K562 (cell line): ENCODE measurements around the gene RASGRP1. TPM values are rescaled to one million over a fixed set of nuclear protein-coding genes. Genes with fewer than 3 reads are reported as not detected.
A peak's percentile ranks its signal among the peaks of the same experiment; 100 is the strongest.

ENCODE experiments used
- ATAC-seq: fragments of 200-7000 bp; cut with Tn5 transposase; 3 replicates; pipeline ENCODE4 v1.9.1; 2020; ENCODE audit warnings: moderate library complexity
- BruUV-seq: library from RNA; stranded (reverse); fragments of 400-500 nt; replicated peaks from 2 replicates; lab custom pipeline; 2021; lab: Mats Ljungman, UMichigan
- CTCF ChIA-PET: fragments of 300-600 bp; formaldehyde crosslinking; extraction: SDS; loops from one replicate; lab custom pipeline; 2021; ENCODE audit warnings: low intra/inter-chr PET ratio; lab: Yijun Ruan, JAX
- POLR2A ChIA-PET: fragments of 300-600, 350-650 bp; sonication (Branson Sonifier 250); formaldehyde crosslinking; extraction: SDS; loops from one replicate; lab custom pipeline; 2021; ENCODE audit warnings: antibody characterized with exemption, inconsistent platforms; lab: Yijun Ruan, JAX
- DNase-seq, 4 experiments: peaks; one replicate each; pipeline versions ENCODE4 v3.0.0 to v3.0.0-alpha.2; 2011 to 2018; ENCODE audit warnings: low spot score in 3 of 4, mixed read lengths in 3 of 4; ENCODE audit errors: extremely low read depth in 1 of 4
- FAIRE-seq: peaks from 2 replicates; lab custom pipeline; 2011; peaks lifted over from hg19 to GRCh38; lab: Jason Lieb, UNC
- H2AFZ ChIP-seq: 2 replicates; pipeline ENCODE4 v1.6.0; 2011; ENCODE audit warnings: low read depth, low read length, control low read depth, inconsistent platforms
- H3K27ac ChIP-seq: fragments of 200-600 bp; 3 replicates; pipeline ENCODE4 v1.8.0; 2011; ENCODE audit warnings: low read depth, mild to moderate bottlenecking, control low read depth, inconsistent platforms, low read length, moderate library complexity, mixed read lengths; ENCODE audit errors: extremely low read depth
- H3K27me3 ChIP-seq, 2 experiments: fragments of 300-600 bp in 1 of 2; 2 replicates in 1 of 2; 3 replicates in 1 of 2; pipeline versions ENCODE4 v1.6.0 to v1.8.0; 2011; ENCODE audit warnings: inconsistent platforms in 2 of 2, low read length in 2 of 2, mild to moderate bottlenecking in 1 of 2, mixed read lengths in 1 of 2, moderate library complexity in 1 of 2; ENCODE audit not compliant: control insufficient read depth in 2 of 2, insufficient read depth in 2 of 2
- H3K36me3 ChIP-seq: fragments of 300-600 bp; 3 replicates; pipeline ENCODE4 v1.8.0; 2011; ENCODE audit warnings: mild to moderate bottlenecking, low read length, inconsistent platforms; ENCODE audit not compliant: control insufficient read depth, insufficient read depth
- H3K4me1 ChIP-seq, 2 experiments: fragments of 200-600 bp in 1 of 2; replicated peaks in 1 of 2; 2 replicates in 1 of 2; 3 replicates in 1 of 2; pipeline versions ENCODE4 v1.5.1 to v1.8.0; 2011; ENCODE audit warnings: inconsistent platforms in 2 of 2, low read length in 2 of 2, mild to moderate bottlenecking in 1 of 2, mixed read lengths in 1 of 2, moderate library complexity in 1 of 2; ENCODE audit not compliant: control insufficient read depth in 2 of 2, insufficient read depth in 2 of 2
- H3K4me2 ChIP-seq: 2 replicates; pipeline ENCODE4 v1.6.1; 2011; ENCODE audit warnings: low read length, control low read depth, inconsistent platforms, mixed read lengths; ENCODE audit not compliant: insufficient read depth
- H3K4me3 ChIP-seq: fragments of 200-600 bp; sonication (generic), shearing (Covaris generic); 2 replicates; pipeline ENCODE4 v1.5.1; 2016; ENCODE audit warnings: control low read depth, inconsistent platforms
- H3K79me2 ChIP-seq: fragments of 200-600 bp; 3 replicates; pipeline ENCODE4 v1.8.0; 2011; ENCODE audit warnings: low read length, inconsistent platforms; ENCODE audit not compliant: control insufficient read depth, insufficient read depth
- H3K9ac ChIP-seq, 2 experiments: 2 replicates each; pipeline versions ENCODE4 v1.6.0 to v1.6.1; 2011; ENCODE audit warnings: low read depth in 2 of 2, low read length in 2 of 2, control low read depth in 1 of 2, inconsistent platforms in 1 of 2, mild to moderate bottlenecking in 1 of 2, mixed read lengths in 1 of 2; ENCODE audit not compliant: insufficient read depth in 1 of 2
- H3K9me1 ChIP-seq: one replicate; pipeline ENCODE4 v1.6.0; 2011; ENCODE audit warnings: inconsistent platforms, mild to moderate bottlenecking, low read length, moderate library complexity; ENCODE audit not compliant: control insufficient read depth, insufficient read depth
- H3K9me3 ChIP-seq: replicated peaks from 2 replicates; pipeline ENCODE4 v1.5.1; 2011; ENCODE audit warnings: low read depth, low read length, inconsistent platforms; ENCODE audit not compliant: control insufficient read depth, insufficient read depth
- H4K20me1 ChIP-seq: replicated peaks from 2 replicates; pipeline ENCODE4 v1.6.1; 2011; ENCODE audit warnings: low read length, inconsistent platforms, mixed read lengths; ENCODE audit not compliant: control insufficient read depth, insufficient read depth
- ELF2 ChIP-seq: fragments of 250-450 bp; sonication (Bioruptor Pico); IDR thresholded peaks from 2 replicates; pipeline ENCODE4 v1.5.0; 2021; ENCODE audit warnings: mild to moderate bottlenecking
- ILK ChIP-seq: fragments of 450-650 bp; IDR thresholded peaks from 2 replicates; pipeline ENCODE4 v1.6.1; 2016; ENCODE audit warnings: missing genetic modification characterization, low read depth, mild to moderate bottlenecking, missing compliant biosample characterization, moderate library complexity, borderline replicate concordance
- JUN ChIP-seq, 2 experiments: sonication (generic) in 1 of 2; formaldehyde crosslinking in 1 of 2; IDR thresholded peaks; 2 replicates each; pipeline versions ENCODE4 v1.6.1 to v1.8.0; 2012 to 2022; ENCODE audit warnings: borderline replicate concordance in 2 of 2, mild to moderate bottlenecking in 2 of 2, improper control_type of control experiment in 1 of 2, low read depth in 1 of 2, low read length in 1 of 2, missing genetic modification reagents in 1 of 2
- MEF2A ChIP-seq: IDR thresholded peaks from 2 replicates; pipeline ENCODE4 v1.6.1; 2011; ENCODE audit warnings: low read depth, mild to moderate bottlenecking, low read length, moderate library complexity; ENCODE audit not compliant: control insufficient read depth
- NR2F6 ChIP-seq: fragments of 450-650 bp; formaldehyde crosslinking; IDR thresholded peaks from 2 replicates; pipeline ENCODE4 v1.4.0; 2020; ENCODE audit warnings: mild to moderate bottlenecking
- SMAD1 ChIP-seq: fragments of 150-350 bp; IDR thresholded peaks from 2 replicates; pipeline ENCODE4 v1.6.1; 2014; ENCODE audit warnings: low read length, low read depth; ENCODE audit not compliant: partially characterized antibody
- WGBS: fragments of 100-300 bp; shearing (Covaris generic); methylation state at CpG from one replicate; pipeline ENCODE4 v1.1.6; 2016; ENCODE audit warnings: low coverage, mixed read lengths; ENCODE audit not compliant: insufficient coverage; ENCODE audit errors: missing lambda C conversion rate; 5-methylcytosine and 5-hydroxymethylcytosine counted together
- in situ Hi-C: fragments of 300-500 bp; cut with MboI; formaldehyde crosslinking; loops from 4 replicates; pipeline ENCODE4 v1.15.0; 2018; ENCODE audit warnings: inconsistent platforms, mixed read lengths
- intact Hi-C: fragments of 100-400 bp; cut with micrococcal nuclease; formaldehyde crosslinking; loops from 2 replicates; pipeline ENCODE4 v1.14.2; 2022
- polyA plus RNA-seq, 8 experiments: library from polyadenylated mRNA; depleted of rRNA in 4 of 8; stranded (reverse) in 5 of 8; unstranded in 3 of 8; fragments of >200 nt; fragmentation: Nextera tagmentation in 2 of 8; fragmentation: Illumina TruSeq in 1 of 8; extraction: Ambion mirVana in 2 of 8; extraction: Trizol in 1 of 8; gene quantifications; 2 replicates each; pipeline versions ENCODE4 v1.2.1 to v1.2.3, GENCODE V29; 2011 to 2014; ENCODE audit warnings: inconsistent platforms in 1 of 8, missing spikeins in 1 of 8
- total RNA-seq, 7 experiments: library from RNA; depleted of rRNA in 6 of 7; stranded (reverse); fragments of >200 nt in 6 of 7; fragmentation: Illumina TruSeq in 2 of 7; extraction: Trizol in 2 of 7; gene quantifications; 2 replicates each; pipeline versions ENCODE4 v1.2.1 to v1.2.3, GENCODE V29; 2011 to 2021; ENCODE audit warnings: low replicate concordance in 1 of 7
- TF ChIP-seq, protein P1 (sequence below): fragments of 450-650 bp; IDR thresholded peaks from 2 replicates; pipeline ENCODE4 v1.6.1; 2016; ENCODE audit warnings: low read depth, mild to moderate bottlenecking, moderate library complexity
- TF ChIP-seq, protein P2 (sequence below): fragments of 450-650 bp; IDR thresholded peaks from 2 replicates; pipeline ENCODE4 v1.7.1; 2018; ENCODE audit warnings: mild to moderate bottlenecking, low read depth; ENCODE audit not compliant: partially characterized antibody

The RASGRP1 gene
- total and polyA plus RNA-seq, 9 of the 15 experiments (the other 6 are each of a cell fraction or from before 2014, with no cell fraction given), result 0.14 to 0.72 (median 0.31) TPM

DNA sequence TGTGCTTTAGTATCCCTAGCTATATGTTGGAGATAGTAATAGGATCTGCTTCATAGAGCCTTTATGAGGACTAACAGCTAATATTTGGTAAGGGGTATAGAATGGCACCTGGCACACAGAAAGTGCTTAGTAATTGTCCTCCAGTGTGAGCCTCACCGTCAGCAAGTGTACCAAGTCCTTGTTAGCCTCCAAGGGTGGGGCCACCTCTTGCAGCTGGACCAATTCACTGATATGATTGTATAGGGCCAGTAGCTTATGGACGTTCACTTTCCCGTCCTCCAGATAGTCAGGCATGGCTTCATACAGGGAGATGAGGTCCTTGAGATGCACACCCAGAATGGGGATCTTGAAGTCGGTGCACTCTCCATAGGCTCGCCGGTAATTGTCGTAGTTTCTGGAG lies 57.0 kb downstream of the RASGRP1 start:
- no peak for TF ChIP-seq MEF2A
- TF ChIP-seq SMAD1, result no peak
- no peak for TF ChIP-seq ELF2 (CRISPR knock-in tag)
- TF ChIP-seq NR2F6 (CRISPR knock-in tag), result no peak
- TF ChIP-seq ILK (tag), result no peak
- no TSS peak for BruUV-seq
- Histone ChIP-seq H3K27ac (no peak overlapping the region), H3K27me3 (no peaks in the 10 kb centered on the region), H3K4me1 (peaks cover 0 to 7% of the 10 kb centered on the region in 2 experiments; a peak in 2 of 5 replicates), H3K36me3 (no peaks in the 10 kb centered on the region), H3K9me3 (no peaks in the 10 kb centered on the region), H3K9ac (no peak overlapping the region), H2AFZ (no peak overlapping the region), H3K9me1 (no peaks in the 10 kb centered on the region), H3K79me2 (no peaks in the 10 kb centered on the region), H4K20me1 (no peaks in the 10 kb centered on the region), H3K4me2 (no peak overlapping the region), H3K4me3 (no peak overlapping the region)
- ATAC-seq (peak; percentile 20; the same call in 2 of the 3 replicates), FAIRE-seq (no peak), DNase-seq (no peak)
- ChIA-PET POLR2A (interaction anchor here (0.8 to 2.2 kb wide), 2 partner anchors 10 to 265 kb away, joined by 3 to 7 read pairs; no protein-coding TSS in a partner anchor), CTCF (no interaction called here)
- intact Hi-C loops (loop anchor here (5.0 kb wide), 1 partner anchor 65 kb away; no protein-coding TSS in a partner anchor), in situ Hi-C loops (no loop called here)
- 68% methylated on average over 7 of the region's 7 CpGs for WGBS

- ATAC-seq (no peak), FAIRE-seq (no peak), DNase-seq (no peak)
- H3K9me3 ChIP-seq, result no peaks in the 10 kb centered on the region
- H3K27me3 ChIP-seq, result no peaks in the 10 kb centered on the region
- POLR2A ChIA-PET, result interaction anchor here (0.8 to 2.2 kb wide), 3 partner anchors 9 to 265 kb away, joined by 3 to 7 read pairs (median 3); no protein-coding TSS in a partner anchor
- in situ Hi-C loops (no loop called here), intact Hi-C loops (loop anchor here (5.0 kb wide), 1 partner anchor 65 kb away; no protein-coding TSS in a partner anchor)
- CTCF ChIA-PET, result no interaction called here
- H3K36me3 ChIP-seq, result no peaks in the 10 kb centered on the region
- H3K79me2 ChIP-seq, result no peaks in the 10 kb centered on the region
- no peak overlapping the region for H3K4me3 ChIP-seq
- no peak overlapping the region for H2AFZ ChIP-seq
- H3K9ac ChIP-seq, result no peak overlapping the region
- no peaks in the 10 kb centered on the region for H3K9me1 ChIP-seq
- H3K4me2 ChIP-seq, result no peak overlapping the region
- WGBS, result 57% methylated on average over 4 of the region's 4 CpGs
- no TSS peak for BruUV-seq
- TF ChIP-seq JUN (IDR thresholded peaks at IDR 0.05; ENCODE audit: borderline replicate concordance, low read depth, low read length), result no peak
- TF ChIP-seq JUN (CRISPR knock-in tag; IDR thresholded peaks at IDR 0.05; ENCODE audit: borderline replicate concordance), result no peak
- TF ChIP-seq, protein P1, sequence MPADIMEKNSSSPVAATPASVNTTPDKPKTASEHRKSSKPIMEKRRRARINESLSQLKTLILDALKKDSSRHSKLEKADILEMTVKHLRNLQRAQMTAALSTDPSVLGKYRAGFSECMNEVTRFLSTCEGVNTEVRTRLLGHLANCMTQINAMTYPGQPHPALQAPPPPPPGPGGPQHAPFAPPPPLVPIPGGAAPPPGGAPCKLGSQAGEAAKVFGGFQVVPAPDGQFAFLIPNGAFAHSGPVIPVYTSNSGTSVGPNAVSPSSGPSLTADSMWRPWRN, result no peak
- TF ChIP-seq, protein P2, sequence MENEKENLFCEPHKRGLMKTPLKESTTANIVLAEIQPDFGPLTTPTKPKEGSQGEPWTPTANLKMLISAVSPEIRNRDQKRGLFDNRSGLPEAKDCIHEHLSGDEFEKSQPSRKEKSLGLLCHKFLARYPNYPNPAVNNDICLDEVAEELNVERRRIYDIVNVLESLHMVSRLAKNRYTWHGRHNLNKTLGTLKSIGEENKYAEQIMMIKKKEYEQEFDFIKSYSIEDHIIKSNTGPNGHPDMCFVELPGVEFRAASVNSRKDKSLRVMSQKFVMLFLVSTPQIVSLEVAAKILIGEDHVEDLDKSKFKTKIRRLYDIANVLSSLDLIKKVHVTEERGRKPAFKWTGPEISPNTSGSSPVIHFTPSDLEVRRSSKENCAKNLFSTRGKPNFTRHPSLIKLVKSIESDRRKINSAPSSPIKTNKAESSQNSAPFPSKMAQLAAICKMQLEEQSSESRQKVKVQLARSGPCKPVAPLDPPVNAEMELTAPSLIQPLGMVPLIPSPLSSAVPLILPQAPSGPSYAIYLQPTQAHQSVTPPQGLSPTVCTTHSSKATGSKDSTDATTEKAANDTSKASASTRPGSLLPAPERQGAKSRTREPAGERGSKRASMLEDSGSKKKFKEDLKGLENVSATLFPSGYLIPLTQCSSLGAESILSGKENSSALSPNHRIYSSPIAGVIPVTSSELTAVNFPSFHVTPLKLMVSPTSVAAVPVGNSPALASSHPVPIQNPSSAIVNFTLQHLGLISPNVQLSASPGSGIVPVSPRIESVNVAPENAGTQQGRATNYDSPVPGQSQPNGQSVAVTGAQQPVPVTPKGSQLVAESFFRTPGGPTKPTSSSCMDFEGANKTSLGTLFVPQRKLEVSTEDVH, result no peak
- no peak overlapping the region for H3K27ac ChIP-seq
- peaks cover 0 to 7% of the 10 kb centered on the region in 2 experiments; a peak in 2 of 5 replicates for H3K4me1 ChIP-seq
- H4K20me1 ChIP-seq, result no peaks in the 10 kb centered on the region
These were observed 57.6 kb downstream of the RASGRP1 start for GRCh38 chr15:38506997-38507396.
